GM08714 (cell line): ENCODE measurements around the gene NRXN3.

ENCODE experiments used
- H3K4me3 ChIP-seq: fragments of 200-500 bp; sonication (Bioruptor generic); 2 replicates; pipeline ENCODE4 v1.5.1; 2014; ENCODE audit warnings: mild to moderate bottlenecking, low read length, inconsistent platforms
- ZNF274 ChIP-seq: IDR thresholded peaks from 2 replicates; pipeline ENCODE4 v1.6.1; 2012; ENCODE audit warnings: mild to moderate bottlenecking, low read depth, low read length

Gene NRXN3

GRCh38 chr14:78345131-78345744 is 175.1 kb downstream of the NRXN3 start:
- TF ChIP-seq ZNF274, result no peak
- H3K4me3 ChIP-seq, result no peak overlapping the region

GRCh38 chr14:78346747-78347146 is 176.6 kb downstream of the NRXN3 start:
- H3K4me3 ChIP-seq, result no peak overlapping the region
- no peak for TF ChIP-seq ZNF274

- TF ChIP-seq ZNF274, result no peak
- no peak overlapping the region for H3K4me3 ChIP-seq
Measured at GRCh38 chr14:78355109-78355508, 184.9 kb downstream of the NRXN3 start.

DNA sequence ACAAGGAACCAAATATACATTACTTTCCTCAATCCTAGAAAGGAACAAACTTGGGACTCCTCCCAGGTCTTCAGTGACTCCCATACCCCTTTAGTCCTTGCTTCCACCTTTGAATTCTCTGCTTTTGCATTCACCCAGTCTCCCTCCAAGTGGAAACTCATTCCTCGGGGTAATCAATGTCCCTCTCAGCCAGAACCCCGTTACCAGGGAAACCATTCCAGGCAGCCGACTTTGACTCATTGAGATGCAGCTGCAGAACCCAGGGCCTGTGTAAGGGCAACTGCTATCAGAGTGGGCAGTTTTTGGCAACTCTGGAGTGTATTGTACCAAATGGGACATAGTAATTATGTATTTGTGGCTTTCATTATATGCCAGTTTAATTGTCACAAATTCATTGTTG is 186.2 kb downstream of the NRXN3 start:
- H3K4me3 ChIP-seq, result no peak overlapping the region
- TF ChIP-seq ZNF274, result no peak

DNA sequence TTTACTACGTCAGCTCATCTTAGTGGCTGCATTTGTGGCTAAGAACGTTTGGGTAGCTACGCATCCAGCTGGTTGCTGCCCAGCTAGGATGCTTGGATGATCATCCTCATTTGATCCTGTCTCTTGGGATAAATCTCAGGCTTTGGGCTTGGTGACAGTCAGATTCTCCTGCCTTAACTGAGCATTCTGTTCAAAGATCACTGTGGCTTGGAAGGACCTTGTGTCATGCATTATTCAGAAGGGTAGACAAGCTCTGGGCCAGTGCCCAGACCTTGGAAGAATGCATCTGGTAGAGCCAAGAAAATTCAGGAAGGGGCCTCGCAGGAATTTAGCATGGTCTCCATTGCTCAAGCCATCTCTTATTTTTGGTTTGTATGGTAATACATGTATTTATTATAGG is 188.4 kb downstream of the NRXN3 start:
- no peak for TF ChIP-seq ZNF274
- H3K4me3 ChIP-seq, result no peak overlapping the region

GRCh38 chr14:78359581-78359980 is 189.4 kb downstream of the NRXN3 start:
- H3K4me3 ChIP-seq, result no peak overlapping the region
- TF ChIP-seq ZNF274, result no peak

- TF ChIP-seq ZNF274, result no peak
- no peak overlapping the region for H3K4me3 ChIP-seq
Measured at GRCh38 chr14:78363008-78363407, 192.8 kb downstream of the NRXN3 start.

DNA sequence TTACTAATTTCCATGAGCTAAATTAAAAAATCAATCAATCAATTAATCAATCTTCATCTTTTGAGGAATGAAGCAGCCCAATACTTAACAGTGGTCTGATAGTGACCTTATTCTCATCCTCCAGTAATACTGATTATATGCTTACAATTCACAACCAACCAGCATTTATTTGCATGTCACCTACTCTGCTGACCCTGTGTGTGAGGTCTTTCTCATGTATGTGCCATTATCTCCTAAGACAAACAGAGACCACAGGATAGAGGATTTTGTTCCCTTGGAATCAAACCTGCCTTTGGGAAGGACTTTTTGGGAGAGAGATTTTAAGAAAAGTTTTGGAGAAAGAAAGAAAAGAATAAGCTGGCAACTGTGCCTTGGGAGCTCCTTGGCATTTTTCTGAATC is 197.2 kb downstream of the NRXN3 start:
- H3K4me3 ChIP-seq, result no peak overlapping the region
- no peak for TF ChIP-seq ZNF274

GRCh38 chr14:78383060-78383459 is 212.9 kb downstream of the NRXN3 start:
- no peak overlapping the region for H3K4me3 ChIP-seq
- no peak for TF ChIP-seq ZNF274

DNA sequence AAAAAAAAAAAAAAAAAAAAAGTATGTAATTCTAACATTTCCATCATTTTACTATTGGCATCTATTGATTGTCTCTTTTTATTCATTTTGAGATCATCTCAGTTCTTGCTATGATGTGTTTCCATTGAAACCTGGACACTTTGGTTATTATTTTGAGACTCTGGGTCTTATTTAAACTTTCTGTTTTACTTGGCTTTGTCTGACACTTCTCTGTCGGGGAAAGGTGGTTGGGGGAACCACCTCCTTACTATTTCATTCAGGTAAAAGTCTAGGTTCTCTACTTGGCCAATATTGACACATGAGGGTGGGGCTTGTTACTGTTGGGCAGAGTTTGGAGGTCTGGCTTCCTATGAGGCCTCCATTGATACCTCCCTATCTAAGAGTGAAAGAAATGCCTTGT is 228.0 kb downstream of the NRXN3 start:
- no peak for TF ChIP-seq ZNF274

GRCh38 chr14:78399316-78399889 is 229.2 kb downstream of the NRXN3 start:
- no peak overlapping the region for H3K4me3 ChIP-seq
- TF ChIP-seq ZNF274, result no peak

More for the DNA sequence above, 228.0 kb downstream of the NRXN3 start:
- no peak overlapping the region for H3K4me3 ChIP-seq

DNA sequence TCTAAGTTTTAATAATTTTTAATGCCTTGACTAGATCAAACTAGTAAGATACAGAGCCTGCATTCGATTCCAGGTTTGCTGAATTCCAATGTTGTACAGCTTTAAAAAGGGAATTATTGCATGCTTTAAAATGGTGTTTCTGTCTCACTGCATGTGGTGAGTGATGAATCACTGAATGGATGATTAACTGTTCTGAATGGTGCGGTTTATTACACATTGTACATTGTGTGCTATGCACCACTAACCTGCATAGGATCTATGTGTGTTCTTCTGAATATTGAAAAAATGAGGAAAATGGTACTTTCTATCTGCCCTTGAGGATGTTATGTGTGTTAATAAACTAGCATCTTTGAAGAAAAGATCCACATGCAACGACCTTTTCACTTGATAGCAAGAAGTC is 231.7 kb downstream of the NRXN3 start:
- H3K4me3 ChIP-seq, result no peak overlapping the region
- no peak for TF ChIP-seq ZNF274

- H3K4me3 ChIP-seq, result peak overlapping the region; percentile 11; the same call in 1 of the 2 replicates
- TF ChIP-seq ZNF274, result no peak
Measured at GRCh38 chr14:78403278-78403815, 233.2 kb downstream of the NRXN3 start.

DNA sequence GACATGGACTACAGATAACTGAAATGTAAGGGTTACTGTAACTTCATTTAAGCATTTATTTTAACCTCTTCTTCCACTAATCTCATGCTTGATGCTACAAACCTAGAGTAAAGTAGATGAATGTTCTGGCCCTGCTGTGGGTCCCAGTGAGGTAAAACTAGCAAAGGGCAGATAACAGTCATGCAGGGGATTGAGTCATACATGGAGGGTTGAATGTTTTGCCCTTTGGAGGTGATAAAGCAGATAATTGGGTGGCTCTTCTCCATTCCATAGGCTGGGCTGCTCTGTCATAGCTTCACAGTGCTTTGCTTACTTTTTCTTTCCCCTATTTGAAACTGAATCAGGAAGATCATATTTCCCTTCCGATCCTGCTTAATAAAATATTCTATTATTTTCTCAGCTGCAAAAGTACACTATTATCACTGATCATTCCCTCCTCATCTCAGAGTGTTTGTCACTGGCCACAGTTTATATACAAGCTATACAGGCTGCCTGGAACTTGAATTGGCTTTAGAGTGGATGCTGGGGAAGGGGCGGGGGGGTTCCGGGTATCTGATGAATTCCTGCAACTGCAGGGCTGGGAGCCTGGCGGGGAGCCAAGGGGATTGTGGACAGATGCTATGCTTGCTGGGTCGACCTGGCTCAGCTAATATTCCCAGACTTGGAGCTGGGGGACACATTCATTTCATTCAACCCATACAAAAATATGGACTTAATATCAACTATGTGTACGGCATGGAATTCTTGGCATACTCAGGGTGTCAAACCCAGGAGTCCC is 235.1 kb downstream of the NRXN3 start:
- no peak for TF ChIP-seq ZNF274
- no peak overlapping the region for H3K4me3 ChIP-seq

DNA sequence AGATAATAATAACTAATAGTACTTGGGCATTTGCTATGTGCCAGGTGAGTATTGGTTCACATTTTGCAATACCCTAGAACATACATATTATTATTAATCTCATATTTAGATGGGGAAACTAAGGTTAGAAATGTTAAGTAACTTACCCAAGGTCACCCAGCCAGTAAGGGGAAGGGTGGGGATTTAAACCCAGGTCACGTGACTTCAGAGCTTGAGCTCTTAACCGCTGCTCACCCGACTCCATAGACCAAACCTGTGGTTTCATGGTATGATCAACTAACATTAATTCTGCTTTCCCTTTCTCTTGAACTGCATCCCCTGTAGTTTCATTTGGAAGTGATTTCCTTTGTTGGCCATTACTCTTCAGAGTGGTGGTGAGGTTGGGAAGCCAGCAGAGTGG is 242.3 kb downstream of the NRXN3 start:
- H3K4me3 ChIP-seq, result no peak overlapping the region
- TF ChIP-seq ZNF274, result no peak
